Measurements from ENCODE around the gene TEX51.

The TEX51 gene

GRCh38 chr2:126878601-126879000, 20.1 kb upstream of the TEX51 start:
- no peak for DNase-seq (ENCODE audit: low spot score)

DNA sequence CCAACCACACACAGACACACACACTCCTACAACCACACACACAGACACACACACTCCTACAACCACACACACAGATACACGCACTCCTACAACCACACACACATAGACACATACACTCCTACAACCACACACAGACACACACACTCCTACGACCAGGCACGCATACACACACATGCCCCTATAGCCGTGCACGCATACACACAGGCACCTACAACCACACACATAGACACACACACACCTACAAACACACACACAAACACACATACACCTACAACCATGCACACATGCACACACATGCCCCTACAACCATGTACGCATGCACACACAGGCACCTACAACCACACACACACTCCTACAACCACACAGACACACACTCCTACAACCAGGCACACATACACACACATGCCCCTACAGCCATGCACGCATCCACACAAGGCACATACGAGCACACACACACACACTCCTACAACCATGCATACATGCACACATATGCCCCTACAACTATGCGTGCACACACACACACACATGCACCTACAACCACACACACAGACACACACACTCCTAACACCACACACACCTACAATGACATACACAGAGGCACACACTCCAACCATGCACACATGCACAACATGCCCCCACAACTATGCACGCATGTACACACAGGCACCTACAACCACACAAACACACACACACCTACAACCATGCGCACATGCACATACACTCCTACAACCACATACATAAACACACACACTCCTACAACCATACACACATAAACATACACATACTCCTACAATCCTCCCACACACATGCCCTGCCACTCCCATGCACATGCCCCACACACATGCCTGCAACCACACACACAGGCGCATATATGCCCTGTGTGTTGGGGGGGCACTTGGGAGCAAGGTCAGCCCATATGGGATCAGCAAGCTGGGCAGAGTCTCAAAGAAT, 19.1 kb upstream of the TEX51 start:
- DNase-seq (ENCODE audit: low spot score), result no peak

- DNase-seq (ENCODE audit: low spot score), result no peak
These were observed 18.4 kb upstream of the TEX51 start for GRCh38 chr2:126880324-126880723.

GRCh38 chr2:126880817-126881216, 17.9 kb upstream of the TEX51 start:
- DNase-seq (ENCODE audit: low spot score), result no peak

DNA sequence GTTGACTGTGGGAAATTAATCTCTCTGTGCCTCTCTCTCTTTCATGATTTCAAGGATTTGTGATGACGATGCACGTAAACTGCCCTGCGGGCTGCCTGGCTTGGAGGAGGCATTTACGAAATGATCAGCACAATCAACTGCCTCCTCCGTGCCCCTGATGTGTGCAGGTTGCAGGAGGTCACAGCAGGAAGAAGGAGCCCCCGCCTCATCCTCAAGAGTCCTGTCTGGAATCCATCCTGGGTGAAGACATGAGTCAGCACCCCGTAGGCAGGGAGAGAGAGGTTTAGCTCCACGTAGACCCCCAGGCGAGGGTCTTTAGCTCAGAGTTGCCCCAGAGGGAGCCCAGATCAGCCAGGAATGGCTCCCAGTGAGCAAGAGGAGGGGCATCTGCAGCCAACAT, 17.1 kb upstream of the TEX51 start:
- no peak for DNase-seq (ENCODE audit: low spot score)

DNA sequence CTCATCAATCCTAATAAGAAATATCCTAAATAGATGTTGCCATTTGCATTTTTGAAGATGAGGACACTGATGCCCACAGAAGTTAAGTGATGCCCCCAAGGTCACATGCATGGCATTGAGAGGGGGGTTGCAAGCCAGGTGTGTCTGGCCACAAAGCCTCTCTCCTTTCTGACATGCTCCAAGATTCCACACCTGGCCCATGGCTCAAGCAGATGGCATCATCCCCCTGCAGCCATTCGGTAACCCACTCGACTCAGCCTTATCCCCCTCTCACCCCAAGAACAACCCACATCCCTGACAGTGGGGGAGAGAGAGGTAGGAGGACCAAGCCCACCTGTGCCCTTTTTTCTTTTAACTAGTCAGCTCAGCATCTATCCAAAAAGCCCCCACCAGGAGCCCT, 16.5 kb upstream of the TEX51 start:
- no peak for DNase-seq (ENCODE audit: low spot score)

DNA sequence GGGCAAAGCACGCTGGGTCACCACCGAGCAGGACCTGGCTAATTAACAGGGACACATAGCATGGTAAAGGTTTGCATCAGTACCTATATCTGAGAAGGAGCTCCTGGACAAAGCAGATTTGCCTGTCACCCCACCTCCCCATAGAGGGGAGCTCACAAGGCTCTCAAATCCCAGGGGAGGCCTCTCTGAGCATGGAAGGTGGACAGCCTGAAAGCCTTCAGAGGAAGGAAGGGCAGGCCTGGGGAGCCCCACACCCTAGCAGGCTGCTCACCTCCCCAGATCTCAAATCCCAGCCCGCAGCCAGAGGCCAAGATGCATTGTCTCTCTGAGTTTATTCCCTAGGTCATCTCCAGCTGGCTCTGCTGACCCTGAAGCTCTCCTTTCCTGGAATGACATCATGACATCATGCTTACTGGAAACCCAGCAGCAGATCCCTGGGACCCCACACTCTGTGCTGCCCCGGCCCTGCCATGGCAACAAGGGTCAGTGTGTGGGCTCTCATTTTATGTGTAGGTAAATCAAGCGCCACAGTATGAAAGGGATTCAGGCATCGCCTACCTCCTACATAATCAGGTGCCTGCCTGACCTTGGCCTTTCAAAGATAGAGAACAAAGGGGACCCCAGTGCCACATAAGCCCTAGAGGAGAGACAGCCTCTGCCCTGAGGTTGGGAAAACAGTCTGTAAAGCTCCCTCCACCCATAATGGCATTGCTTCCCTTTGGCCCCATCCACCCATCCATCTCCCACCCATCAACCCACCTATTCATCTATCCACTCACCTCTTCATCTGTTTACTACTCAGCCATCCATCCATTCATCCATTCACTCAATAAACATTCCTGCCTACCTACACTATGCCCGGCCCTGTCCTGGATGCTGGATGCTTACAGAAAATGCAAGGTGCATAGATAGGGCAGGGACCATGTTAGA, 15.7 kb upstream of the TEX51 start:
- DNase-seq (ENCODE audit: low spot score), result no peak

DNA sequence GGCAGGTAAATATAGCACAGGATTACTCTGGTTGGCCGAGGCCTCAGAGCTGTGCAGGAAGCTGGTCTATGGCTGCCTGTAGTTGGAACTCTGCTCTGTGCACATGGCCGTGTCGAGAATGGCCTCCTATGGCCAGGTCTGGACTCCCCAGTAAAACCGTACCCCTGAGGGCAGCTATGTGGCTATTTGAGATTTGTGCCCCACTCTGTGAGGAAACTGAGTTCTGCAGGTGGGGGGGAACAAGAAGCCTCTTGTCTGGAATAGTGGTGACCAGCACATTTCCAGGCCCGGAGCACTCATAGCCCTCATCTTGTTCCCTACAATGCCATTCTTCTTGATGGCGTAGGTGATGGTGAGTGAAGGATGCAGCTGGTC, 15.0 kb upstream of the TEX51 start:
- DNase-seq (ENCODE audit: low spot score), result no peak

DNA sequence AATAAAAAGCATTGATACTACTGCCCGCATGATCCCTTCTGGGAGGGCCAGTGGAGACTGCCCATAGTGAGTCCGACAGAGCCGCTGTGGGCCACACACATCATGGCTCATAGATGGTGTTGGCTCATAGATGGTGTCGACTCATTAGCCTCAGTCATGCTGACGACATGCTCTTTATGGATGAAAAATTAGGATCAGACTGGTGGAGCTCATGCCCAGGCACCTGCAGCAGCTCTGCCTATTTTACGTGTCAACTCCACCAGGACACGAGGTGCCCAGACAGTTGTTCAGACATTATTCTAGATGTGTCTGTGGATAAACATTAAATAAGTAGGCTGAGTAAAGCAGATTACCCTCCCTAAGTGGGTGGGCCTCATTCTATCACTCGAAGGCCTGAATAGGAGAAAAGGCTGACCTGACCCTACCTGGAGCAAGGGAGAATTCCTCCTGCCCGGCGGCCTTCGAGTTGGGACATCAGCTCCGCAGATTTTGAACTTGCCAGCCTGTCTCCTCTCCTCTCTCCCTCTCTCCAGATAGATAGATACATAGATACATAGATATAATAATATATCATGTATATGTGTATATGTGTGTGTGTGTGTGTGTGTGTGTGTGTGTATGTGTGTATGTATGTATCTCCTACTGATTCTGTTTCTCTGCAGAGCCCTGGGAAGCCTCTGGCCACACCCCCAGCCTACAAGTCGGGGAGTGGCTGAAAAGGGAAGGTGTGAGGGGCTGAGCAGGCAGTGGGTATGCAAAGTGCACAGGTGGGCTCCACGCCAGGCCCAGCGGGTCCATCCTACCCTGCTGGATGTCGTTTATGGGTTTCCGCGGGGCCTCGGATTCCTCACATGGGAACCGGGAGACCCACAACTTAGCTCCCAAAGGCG, 13.6 kb upstream of the TEX51 start:
- DNase-seq (ENCODE audit: low spot score), result no peak

DNA sequence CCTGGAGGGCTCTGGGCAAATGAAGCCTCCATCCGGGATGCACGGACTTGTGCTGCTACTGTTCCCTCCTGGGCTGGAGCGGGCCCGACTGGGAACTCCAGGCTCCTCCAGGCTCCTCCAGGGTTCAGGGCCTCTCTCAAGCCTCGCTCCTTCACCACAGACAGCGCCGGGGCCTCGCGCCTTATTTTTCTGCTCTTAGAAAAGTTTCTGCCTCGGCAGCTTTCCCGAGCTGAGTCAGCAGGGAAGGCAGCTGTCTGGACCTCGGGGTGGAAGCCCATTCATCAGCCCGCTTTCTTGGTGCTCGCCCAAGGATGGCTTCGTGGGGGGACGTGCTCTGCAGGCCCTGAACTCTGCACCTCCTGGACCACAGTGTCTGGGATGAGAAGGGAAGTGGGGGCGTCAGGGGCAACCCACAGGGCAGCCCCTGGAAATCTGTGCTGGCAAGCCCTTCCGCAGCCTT, 12.9 kb upstream of the TEX51 start:
- DNase-seq (ENCODE audit: low spot score), result no peak

DNA sequence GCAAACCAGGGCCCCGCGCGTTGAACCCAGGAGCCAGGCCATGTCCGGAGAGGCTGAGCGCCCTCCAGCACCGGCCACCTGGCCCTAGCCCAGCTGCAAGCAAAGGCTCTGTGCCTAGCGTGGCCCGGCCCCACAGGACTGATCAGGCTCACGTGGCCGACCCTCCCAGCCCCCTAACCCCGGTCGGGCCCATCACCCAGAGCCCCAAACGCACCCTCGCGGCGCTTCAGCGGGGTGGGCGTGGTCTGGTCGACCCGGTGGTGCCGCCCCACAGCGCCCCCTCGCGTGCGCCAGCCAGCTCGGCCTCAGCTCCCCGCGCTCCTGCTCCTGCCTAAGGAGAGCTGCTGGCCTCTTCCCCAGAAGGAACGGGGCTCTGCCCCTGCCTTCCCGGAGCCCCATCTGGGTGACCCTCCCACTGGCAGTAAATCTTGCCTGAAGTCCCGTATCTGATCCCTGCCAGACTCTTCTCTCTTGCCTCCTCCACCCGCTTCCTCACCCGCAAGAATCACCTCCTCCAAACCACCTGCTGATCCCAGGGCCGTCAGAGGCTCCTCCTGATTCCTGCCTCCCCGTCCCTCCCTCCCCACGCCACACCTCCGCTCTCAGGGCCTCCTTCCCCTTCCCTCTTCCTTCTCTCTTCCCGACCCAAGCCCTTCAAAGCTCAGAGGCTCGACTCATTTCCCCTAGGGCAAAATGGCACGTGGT, 12.3 kb upstream of the TEX51 start:
- peak; percentile 97 for DNase-seq (ENCODE audit: low spot score)

DNA sequence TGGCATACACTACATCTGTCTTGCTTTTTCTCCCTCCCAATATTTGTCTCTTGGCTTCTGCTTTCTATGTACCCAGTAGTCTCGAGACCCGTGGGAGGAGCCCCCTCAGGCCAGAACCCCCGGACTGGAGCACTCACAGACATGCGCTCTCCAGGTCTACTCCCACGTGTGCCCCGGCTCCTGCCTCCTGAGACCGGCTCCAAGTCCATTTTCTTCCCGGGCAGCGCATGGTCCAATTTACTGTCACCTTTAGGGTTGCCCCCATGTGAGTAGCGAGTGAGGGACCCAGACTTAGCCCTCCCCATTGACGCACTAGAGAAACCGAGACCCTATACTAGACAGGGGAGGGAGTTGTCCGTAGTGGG, 11.8 kb upstream of the TEX51 start:
- no peak for DNase-seq (ENCODE audit: low spot score)

DNA sequence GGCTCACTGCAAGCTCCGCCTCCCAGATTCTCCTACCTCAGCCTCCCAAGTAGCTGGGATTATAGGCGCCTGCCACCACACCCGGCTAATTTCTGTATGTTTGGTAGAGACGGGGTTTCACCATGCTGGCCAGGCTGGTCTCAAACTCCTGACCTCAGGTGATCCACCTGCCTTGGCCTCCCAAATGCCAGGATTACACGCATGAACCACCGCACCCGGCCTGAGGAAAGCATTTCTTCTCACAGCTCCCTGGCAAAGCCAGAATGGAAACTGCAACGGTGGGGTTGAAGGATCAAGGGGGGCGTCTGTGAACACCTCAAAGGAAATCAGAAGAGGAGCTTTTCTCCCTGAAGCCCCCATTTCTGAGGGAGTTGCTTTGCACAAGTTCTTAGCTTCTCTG, 11.2 kb upstream of the TEX51 start:
- DNase-seq (ENCODE audit: low spot score), result no peak

GRCh38 chr2:126888046-126888445, 10.6 kb upstream of the TEX51 start:
- DNase-seq (ENCODE audit: low spot score), result no peak

DNA sequence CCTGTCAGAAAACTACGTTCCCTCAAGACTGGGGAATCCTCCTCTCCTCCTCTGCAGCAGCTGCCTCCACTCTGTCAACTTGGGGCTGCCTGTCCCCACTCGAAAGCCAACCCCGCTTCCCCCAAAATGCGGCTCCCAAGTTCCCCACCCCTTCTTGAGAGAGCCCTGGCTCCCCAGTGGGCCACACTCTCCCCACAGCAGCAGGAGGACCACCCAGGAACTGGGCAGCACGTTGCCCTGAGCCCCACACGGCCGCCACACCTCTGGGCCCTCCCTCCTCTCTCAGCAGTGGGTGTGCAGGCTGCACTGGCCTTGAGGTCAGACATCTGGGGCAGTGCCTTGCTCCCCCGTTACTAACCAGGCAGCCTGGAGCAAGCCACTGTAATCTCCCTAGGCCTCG, 9.6 kb upstream of the TEX51 start:
- DNase-seq (ENCODE audit: low spot score), result no peak

GRCh38 chr2:126889496-126890135, 9.1 kb upstream of the TEX51 start:
- DNase-seq (ENCODE audit: low spot score), result no peak

DNA sequence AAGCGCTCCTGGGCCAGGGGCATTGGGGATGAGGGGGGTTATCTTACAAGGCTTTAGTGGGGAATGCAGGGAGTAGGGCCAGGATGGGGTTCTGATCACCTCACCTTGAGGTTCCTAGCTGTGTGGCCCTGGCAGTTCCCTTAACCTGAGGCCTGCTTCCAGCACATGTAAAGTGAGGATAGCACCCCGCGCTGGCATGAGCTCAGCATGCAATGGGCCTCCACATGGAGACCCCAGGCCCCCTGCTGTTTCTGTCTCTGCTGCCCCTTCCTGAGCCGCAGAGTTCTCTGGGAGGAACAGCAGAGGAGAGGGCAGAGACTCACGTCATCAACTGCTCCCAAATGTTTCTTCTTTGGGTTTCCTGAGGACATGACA, 8.6 kb upstream of the TEX51 start:
- no peak for DNase-seq (ENCODE audit: low spot score)

- no peak for DNase-seq (ENCODE audit: low spot score)
These were observed 7.9 kb upstream of the TEX51 start for GRCh38 chr2:126890551-126891450.

- DNase-seq (ENCODE audit: low spot score), result no peak
These were observed 6.8 kb upstream of the TEX51 start for GRCh38 chr2:126891681-126892500.

Measured in iPS-NIHi11 (cell line).